HCT116 (cell line): ENCODE results near the gene CCDC174. TPM values are rescaled to one million over a fixed set of nuclear protein-coding genes. Genes with fewer than 3 reads are reported as not detected.

Experiments
- ATAC-seq: fragments of 200-7000 bp; cut with Tn5 transposase; 2 replicates; pipeline ENCODE4 v1.9.1; 2020; ENCODE audit warnings: mild to moderate bottlenecking, moderate library complexity
- BruUV-seq: library from RNA; stranded (reverse); fragments of 400-500 nt; replicated peaks from 2 replicates; lab custom pipeline; 2021; lab: Mats Ljungman, UMichigan
- CTCF ChIA-PET: fragments of 300-600 bp; sonication (Branson Sonifier 250); formaldehyde crosslinking; loops from one replicate; lab custom pipeline; 2021; ENCODE audit warnings: antibody characterized with exemption; lab: Charles Lee
- POLR2A ChIA-PET: fragments of 300-600, 350-600 bp; sonication (Branson Sonifier 250); formaldehyde crosslinking; loops from one replicate; lab custom pipeline; 2021; ENCODE audit warnings: antibody characterized with exemption; lab: Charles Lee
- RAD21 ChIA-PET, 2 experiments: fragments of 300-600 bp; sonication (Branson Sonifier 250); formaldehyde crosslinking; loops; one replicate each; lab custom pipeline; 2023; ENCODE audit warnings: low total read pairs in 2 of 2; ENCODE audit not compliant: uncharacterized antibody in 2 of 2, unreplicated experiment in 2 of 2, low non-redundant PET in 1 of 2; lab: Charles Lee
- DNase-seq: peaks from one replicate; pipeline ENCODE4 v3.0.0-alpha.2; 2010; ENCODE audit warnings: low read depth, low spot score
- H2AFZ ChIP-seq: fragments of 200-600 bp; shearing (Covaris generic), sonication (generic); 2 replicates; pipeline ENCODE4 v1.6.1; 2017; ENCODE audit warnings: low read depth, mixed run types, mixed read lengths, antibody characterized with exemption, low read length; ENCODE audit not compliant: poor library complexity, severe bottlenecking
- H3K27ac ChIP-seq: 2 replicates; pipeline ENCODE4 v1.5.1; 2012; ENCODE audit warnings: low read depth, low read length
- H3K27me3 ChIP-seq: fragments of 200-600 bp; sonication (generic); 2 replicates; pipeline ENCODE4 v1.6.1; 2016; ENCODE audit warnings: mixed run types, low read length, mixed read lengths; ENCODE audit not compliant: insufficient read depth
- H3K36me3 ChIP-seq, 2 experiments: fragments of 200-500 bp in 1 of 2; fragments of 200-600 bp in 1 of 2; sonication (Bioruptor generic) in 1 of 2; sonication (generic) in 1 of 2; 2 replicates each; pipeline versions ENCODE4 v1.5.1 to v1.6.1; 2014 to 2016; ENCODE audit warnings: low read length in 2 of 2, inconsistent platforms in 1 of 2, mixed read lengths in 1 of 2, mixed run types in 1 of 2; ENCODE audit not compliant: insufficient read depth in 2 of 2, control insufficient read depth in 1 of 2
- H3K4me1 ChIP-seq, 2 experiments: fragments of 200-600 bp in 1 of 2; sonication (generic) in 1 of 2; 2 replicates each; pipeline versions ENCODE4 v1.5.1 to v1.6.1; 2012 to 2017; ENCODE audit warnings: low read length in 2 of 2, inconsistent platforms in 1 of 2, mild to moderate bottlenecking in 1 of 2, mixed read lengths in 1 of 2, mixed run types in 1 of 2, moderate library complexity in 1 of 2; ENCODE audit not compliant: insufficient read depth in 2 of 2, control insufficient read depth in 1 of 2
- H3K4me2 ChIP-seq: fragments of 200-600 bp; sonication (generic); 2 replicates; pipeline ENCODE4 v1.6.1; 2017; ENCODE audit warnings: mixed run types, low read length, mixed read lengths
- H3K4me3 ChIP-seq, 2 experiments: fragments of 200-600 bp in 1 of 2; sonication (generic) in 1 of 2; replicated peaks in 1 of 2; 2 replicates each; pipeline ENCODE4 v1.5.1; 2011 to 2016; ENCODE audit warnings: low read length in 2 of 2, control low read depth in 1 of 2, low read depth in 1 of 2, mild to moderate bottlenecking in 1 of 2, mixed read lengths in 1 of 2, mixed run types in 1 of 2
- H3K79me2 ChIP-seq: fragments of 200-600 bp; sonication (generic); 2 replicates; pipeline ENCODE4 v1.6.1; 2017; ENCODE audit warnings: mild to moderate bottlenecking, mixed run types, low read length, moderate library complexity, mixed read lengths; ENCODE audit not compliant: insufficient read depth
- H3K9ac ChIP-seq: fragments of 200-600 bp; sonication (generic); 2 replicates; pipeline ENCODE4 v1.6.1; 2016; ENCODE audit warnings: low read length, mixed read lengths
- H3K9me2 ChIP-seq: fragments of 200-600 bp; sonication (generic), shearing (Covaris generic); 2 replicates; pipeline ENCODE4 v1.6.1; 2017; ENCODE audit warnings: mixed run types, mild to moderate bottlenecking, moderate library complexity; ENCODE audit not compliant: insufficient read depth
- H3K9me3 ChIP-seq, 2 experiments: fragments of 200-500 bp in 1 of 2; fragments of 200-600 bp in 1 of 2; sonication (Bioruptor generic) in 1 of 2; sonication (generic) in 1 of 2; 2 replicates each; pipeline ENCODE4 v1.6.1; 2014 to 2017; ENCODE audit warnings: low read length in 2 of 2, mixed read lengths in 2 of 2, inconsistent platforms in 1 of 2, low read depth in 1 of 2, mild to moderate bottlenecking in 1 of 2, mixed run types in 1 of 2, moderate library complexity in 1 of 2; ENCODE audit not compliant: control insufficient read depth in 1 of 2, insufficient read depth in 1 of 2
- H4K20me1 ChIP-seq: fragments of 200-600 bp; sonication (generic), shearing (Covaris generic); 2 replicates; pipeline ENCODE4 v1.6.1; 2017; ENCODE audit warnings: mixed run types, mild to moderate bottlenecking, moderate library complexity; ENCODE audit not compliant: insufficient read depth
- CEBPB ChIP-seq: IDR thresholded peaks from 2 replicates; pipeline ENCODE4 v1.6.1; 2012; ENCODE audit warnings: low read depth
- ELF1 ChIP-seq: IDR thresholded peaks from 2 replicates; pipeline ENCODE4 v1.6.1; 2012; ENCODE audit warnings: low read depth, borderline replicate concordance
- EZH2 ChIP-seq: fragments of 200-600 bp; sonication (generic); IDR thresholded peaks from 2 replicates; pipeline ENCODE4 v1.6.1; 2017; ENCODE audit warnings: antibody characterized with exemption, mixed run types
- JUND ChIP-seq: IDR thresholded peaks from 2 replicates; pipeline ENCODE4 v1.6.1; 2012
- POLR2A ChIP-seq: IDR thresholded peaks from 2 replicates; pipeline ENCODE4 v1.7.0; 2011; ENCODE audit warnings: borderline replicate concordance; ENCODE audit not compliant: insufficient read depth, insufficient read length; ENCODE audit errors: extremely low read depth
- RAD21 ChIP-seq: IDR thresholded peaks from 2 replicates; pipeline ENCODE4 v1.6.1; 2012; ENCODE audit warnings: low read depth, mild to moderate bottlenecking
- SIN3A ChIP-seq: IDR thresholded peaks from 2 replicates; pipeline ENCODE4 v1.6.1; 2012; ENCODE audit warnings: low read depth
- SRF ChIP-seq: IDR thresholded peaks from 2 replicates; pipeline ENCODE4 v1.6.1; 2012; ENCODE audit warnings: low read depth
- ZFX ChIP-seq: fragments of 450-650 bp; IDR thresholded peaks from 2 replicates; pipeline ENCODE4 v1.6.1; 2017
- ZNF274 ChIP-seq: fragments of 200-500 bp; sonication (Bioruptor generic); IDR thresholded peaks from 2 replicates; pipeline ENCODE4 v1.6.1; 2014; ENCODE audit warnings: mild to moderate bottlenecking, low read depth, low read length, inconsistent platforms
- intact Hi-C: fragments of 100-400 bp; cut with micrococcal nuclease; formaldehyde crosslinking; loops from 2 replicates; pipeline ENCODE4 v1.10.0; 2022
- total RNA-seq: library from RNA; stranded (reverse); gene quantifications from one replicate; pipeline ENCODE4 v1.2.1, GENCODE V29; 2021; ENCODE audit not compliant: unreplicated experiment
- TF ChIP-seq, protein P1 (sequence below): IDR thresholded peaks from 2 replicates; pipeline ENCODE4 v1.6.1; 2011; ENCODE audit warnings: mild to moderate bottlenecking, low read length, moderate library complexity; ENCODE audit not compliant: insufficient replicate concordance; ENCODE audit errors: extremely low read depth
- TF ChIP-seq, protein P2 (sequence below), 3 experiments: fragments of 200-600 bp in 1 of 3; sonication (generic) in 1 of 3; IDR thresholded peaks in 2 of 3; conservative IDR thresholded peaks in 1 of 3; 2 replicates each; pipeline ENCODE4 v1.5.1; 2012 to 2017; ENCODE audit warnings: low read depth in 2 of 3, low read length in 2 of 3, antibody characterized with exemption in 1 of 3, borderline replicate concordance in 1 of 3, control low read depth in 1 of 3, mild to moderate bottlenecking in 1 of 3, mixed read lengths in 1 of 3, mixed run types in 1 of 3, moderate library complexity in 1 of 3; ENCODE audit not compliant: insufficient read depth in 1 of 3

CCDC174 gene
- total RNA-seq, 1 experiment from 2014 or later = 15.6 TPM

DNA sequence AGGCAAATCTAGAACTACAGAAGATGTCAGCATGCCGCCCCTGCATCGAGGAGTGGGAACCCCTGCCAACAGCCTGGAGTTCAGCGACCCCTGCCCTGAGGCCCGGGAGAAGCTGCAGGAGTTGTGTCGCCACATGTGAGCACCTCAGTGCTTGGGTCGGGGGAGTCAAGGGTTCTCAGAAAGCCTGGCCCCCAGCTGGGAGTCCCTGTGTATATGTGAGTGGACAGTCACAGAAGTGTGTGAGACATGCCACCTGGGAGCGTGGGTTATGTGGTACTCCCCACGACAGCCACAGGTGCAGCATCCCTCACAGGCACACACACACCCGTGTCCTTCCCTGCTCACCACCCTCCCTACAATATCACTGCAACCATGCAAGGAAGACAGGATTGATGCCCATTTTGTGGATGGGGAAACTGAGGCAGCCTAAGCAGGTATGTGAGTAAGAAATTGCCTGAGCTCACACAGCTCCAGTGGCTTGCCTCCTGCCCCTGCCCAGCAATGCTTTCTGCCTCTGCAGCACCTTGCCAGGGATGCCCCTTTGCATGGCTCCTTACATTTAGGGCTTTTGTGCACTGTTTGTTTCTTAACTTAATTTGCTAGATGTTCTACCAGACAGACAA lies 51.7 kb downstream of the CCDC174 start:
- no peaks in the 10 kb centered on the region for H3K9me2 ChIP-seq
- no TSS peak for BruUV-seq
- ATAC-seq = no peak
- RAD21 ChIA-PET = no interaction called here
- no peak overlapping the region for H3K4me3 ChIP-seq
- H3K27ac ChIP-seq = no peak overlapping the region
- H4K20me1 ChIP-seq = no peaks in the 10 kb centered on the region
- no peaks in the 10 kb centered on the region for H3K4me1 ChIP-seq
- CTCF ChIA-PET = no interaction called here
- no peak overlapping the region for H2AFZ ChIP-seq
- H3K4me2 ChIP-seq = no peak overlapping the region
- TF ChIP-seq JUND = no peak
- TF ChIP-seq ZNF274 = no peak
- TF ChIP-seq, protein P1, sequence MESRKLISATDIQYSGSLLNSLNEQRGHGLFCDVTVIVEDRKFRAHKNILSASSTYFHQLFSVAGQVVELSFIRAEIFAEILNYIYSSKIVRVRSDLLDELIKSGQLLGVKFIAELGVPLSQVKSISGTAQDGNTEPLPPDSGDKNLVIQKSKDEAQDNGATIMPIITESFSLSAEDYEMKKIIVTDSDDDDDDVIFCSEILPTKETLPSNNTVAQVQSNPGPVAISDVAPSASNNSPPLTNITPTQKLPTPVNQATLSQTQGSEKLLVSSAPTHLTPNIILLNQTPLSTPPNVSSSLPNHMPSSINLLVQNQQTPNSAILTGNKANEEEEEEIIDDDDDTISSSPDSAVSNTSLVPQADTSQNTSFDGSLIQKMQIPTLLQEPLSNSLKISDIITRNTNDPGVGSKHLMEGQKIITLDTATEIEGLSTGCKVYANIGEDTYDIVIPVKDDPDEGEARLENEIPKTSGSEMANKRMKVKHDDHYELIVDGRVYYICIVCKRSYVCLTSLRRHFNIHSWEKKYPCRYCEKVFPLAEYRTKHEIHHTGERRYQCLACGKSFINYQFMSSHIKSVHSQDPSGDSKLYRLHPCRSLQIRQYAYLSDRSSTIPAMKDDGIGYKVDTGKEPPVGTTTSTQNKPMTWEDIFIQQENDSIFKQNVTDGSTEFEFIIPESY = no peak
- TF ChIP-seq EZH2 = no peak
- TF ChIP-seq, protein P2, sequence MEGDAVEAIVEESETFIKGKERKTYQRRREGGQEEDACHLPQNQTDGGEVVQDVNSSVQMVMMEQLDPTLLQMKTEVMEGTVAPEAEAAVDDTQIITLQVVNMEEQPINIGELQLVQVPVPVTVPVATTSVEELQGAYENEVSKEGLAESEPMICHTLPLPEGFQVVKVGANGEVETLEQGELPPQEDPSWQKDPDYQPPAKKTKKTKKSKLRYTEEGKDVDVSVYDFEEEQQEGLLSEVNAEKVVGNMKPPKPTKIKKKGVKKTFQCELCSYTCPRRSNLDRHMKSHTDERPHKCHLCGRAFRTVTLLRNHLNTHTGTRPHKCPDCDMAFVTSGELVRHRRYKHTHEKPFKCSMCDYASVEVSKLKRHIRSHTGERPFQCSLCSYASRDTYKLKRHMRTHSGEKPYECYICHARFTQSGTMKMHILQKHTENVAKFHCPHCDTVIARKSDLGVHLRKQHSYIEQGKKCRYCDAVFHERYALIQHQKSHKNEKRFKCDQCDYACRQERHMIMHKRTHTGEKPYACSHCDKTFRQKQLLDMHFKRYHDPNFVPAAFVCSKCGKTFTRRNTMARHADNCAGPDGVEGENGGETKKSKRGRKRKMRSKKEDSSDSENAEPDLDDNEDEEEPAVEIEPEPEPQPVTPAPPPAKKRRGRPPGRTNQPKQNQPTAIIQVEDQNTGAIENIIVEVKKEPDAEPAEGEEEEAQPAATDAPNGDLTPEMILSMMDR (IDR thresholded peaks at IDR 0.05 in 2 of 3, conservative IDR thresholded peaks at IDR 0.05 in 1 of 3; ENCODE audit: borderline replicate concordance in 1 of 3, insufficient read depth in 1 of 3, low read depth in 2 of 3, low read length in 2 of 3) = no peak
- TF ChIP-seq RAD21 = no peak
- no peak for TF ChIP-seq SRF
- no peak for TF ChIP-seq ELF1
- no peak for TF ChIP-seq CEBPB
- no peak for TF ChIP-seq SIN3A
- TF ChIP-seq POLR2A = no peak
- no peak for TF ChIP-seq ZFX
- POLR2A ChIA-PET = interaction anchor here (0.6 kb wide), 1 partner anchor 28 kb away, joined by 3 read pairs; no protein-coding TSS in a partner anchor
- H3K79me2 ChIP-seq = no peaks in the 10 kb centered on the region
- DNase-seq = no peak
- intact Hi-C loops = no loop called here
- H3K36me3 ChIP-seq = no peaks in the 10 kb centered on the region
- no peaks in the 10 kb centered on the region for H3K9me3 ChIP-seq
- no peak overlapping the region for H3K9ac ChIP-seq
- H3K27me3 ChIP-seq = no peaks in the 10 kb centered on the region
